ENCODE results near the gene DHRSX.
"Not testable (repeated sequence)": the region's sequence is repeated elsewhere in the genome, so short reads cannot be mapped to it uniquely, and the experiment has no call there.

The DHRSX gene

DNA sequence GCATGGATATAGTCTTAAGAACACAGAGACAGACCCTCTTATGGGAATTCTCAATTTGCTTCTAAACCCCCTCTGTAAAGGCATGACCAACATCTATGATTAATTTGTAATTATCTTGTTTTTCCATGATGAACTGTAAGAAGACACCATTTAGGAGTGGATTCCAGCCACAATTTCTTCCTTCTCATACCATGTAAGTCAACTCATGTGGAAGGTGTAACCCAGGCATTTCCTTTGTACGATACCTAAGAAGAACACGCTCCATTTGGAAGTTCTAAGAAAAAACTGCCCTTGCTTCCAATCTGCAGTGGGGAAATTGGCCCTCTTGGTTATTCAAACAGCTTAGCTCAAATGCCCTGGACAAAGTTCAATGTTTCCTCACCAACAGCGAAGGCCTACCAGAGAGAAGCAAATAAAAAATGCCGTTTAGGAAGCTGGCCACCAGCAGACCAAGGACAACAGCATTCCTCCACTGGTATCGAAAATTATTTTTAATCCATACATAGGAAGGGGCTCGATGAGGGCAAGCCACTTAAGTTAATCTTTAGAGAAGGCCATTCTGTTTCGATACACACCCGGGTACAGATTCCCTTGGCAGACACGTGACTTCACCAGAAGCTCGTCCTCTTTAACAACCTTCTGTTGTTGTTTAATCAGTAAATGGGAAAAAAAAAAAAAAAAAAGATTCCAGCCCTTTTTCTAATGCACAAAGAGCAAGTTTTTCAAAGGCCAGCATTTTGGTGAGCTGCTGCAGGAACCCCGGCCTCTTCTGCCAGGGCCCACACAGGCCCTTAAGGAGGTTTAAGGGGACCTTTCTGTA, 2.6 kb downstream of the DHRSX start:
- no peak for DNase-seq (ENCODE audit: low spot score)

DNA sequence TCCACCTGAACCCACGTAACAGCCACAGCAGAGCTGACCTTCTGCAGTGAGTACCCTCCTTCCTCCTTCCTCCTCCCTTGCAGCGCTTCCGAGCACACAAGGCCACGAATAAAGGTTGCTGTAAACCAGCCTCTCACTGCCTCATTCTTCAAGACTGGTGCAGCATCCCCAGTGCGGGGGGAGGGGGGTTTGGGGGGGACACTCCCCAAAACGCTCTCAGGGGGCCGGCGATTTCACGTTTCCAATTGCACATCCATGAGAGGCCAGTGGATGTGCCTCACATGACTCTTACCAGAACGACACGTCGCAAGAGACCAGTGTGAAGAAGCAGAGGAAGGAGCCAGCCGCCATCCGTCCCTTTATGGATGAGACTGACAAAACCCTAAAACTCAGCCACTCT, 5.2 kb downstream of the DHRSX start:
- DNase-seq (ENCODE audit: low spot score), result no peak

DNA sequence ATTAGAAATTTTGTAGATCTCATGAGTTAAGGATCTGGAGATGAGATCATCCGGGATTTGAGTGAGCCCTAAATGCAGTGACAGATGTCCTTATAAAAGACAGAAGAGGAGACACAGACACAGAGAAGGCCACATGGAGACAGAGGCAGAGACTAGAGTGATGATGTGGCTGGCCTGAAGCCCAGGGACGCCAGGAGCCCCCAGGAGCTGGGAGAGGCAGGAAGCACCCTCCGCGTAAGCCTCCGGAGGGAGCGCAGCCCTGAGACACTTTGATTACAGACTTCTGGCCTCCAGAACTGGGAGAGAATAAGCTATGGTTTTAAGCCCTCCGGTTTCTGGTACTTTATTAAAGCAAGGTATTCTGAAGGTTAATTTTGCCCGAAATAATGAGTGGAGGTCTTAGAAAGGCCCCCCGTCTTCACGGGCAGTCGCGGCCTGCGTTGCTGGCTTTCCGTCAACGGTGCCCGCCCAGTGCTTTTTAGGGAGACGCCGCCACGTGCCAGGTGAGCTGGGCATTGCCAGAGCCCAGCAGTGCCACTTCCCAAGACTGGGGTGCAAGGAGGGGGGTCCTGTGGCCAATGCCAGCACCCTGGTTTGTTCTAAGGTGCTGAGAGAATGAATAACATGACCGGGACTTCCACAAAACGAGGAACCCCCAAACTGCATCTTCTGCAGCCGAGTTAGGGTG, 8.1 kb downstream of the DHRSX start:
- DNase-seq (ENCODE audit: low spot score), result no peak

DNA sequence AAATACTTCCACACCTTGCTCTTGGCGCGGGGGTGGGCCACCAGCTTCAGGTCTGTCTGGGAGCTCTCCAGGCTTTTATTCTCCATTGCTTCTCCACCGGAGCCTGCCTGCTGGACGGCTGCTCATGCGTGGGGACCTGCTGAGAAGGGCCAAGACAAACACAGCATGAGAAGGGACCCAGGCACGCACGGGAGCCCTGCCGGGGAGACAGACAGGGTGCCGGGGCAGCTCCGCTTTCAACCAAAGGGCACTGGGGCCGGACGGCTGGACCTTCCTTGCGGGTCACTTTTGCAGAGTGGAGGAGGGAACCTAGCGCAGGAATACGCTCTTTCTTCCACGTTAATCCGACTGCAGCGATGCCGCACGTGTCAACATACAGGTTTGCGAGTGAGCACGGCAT, 10.1 kb downstream of the DHRSX start:
- DNase-seq (ENCODE audit: low spot score), result no peak

DNA sequence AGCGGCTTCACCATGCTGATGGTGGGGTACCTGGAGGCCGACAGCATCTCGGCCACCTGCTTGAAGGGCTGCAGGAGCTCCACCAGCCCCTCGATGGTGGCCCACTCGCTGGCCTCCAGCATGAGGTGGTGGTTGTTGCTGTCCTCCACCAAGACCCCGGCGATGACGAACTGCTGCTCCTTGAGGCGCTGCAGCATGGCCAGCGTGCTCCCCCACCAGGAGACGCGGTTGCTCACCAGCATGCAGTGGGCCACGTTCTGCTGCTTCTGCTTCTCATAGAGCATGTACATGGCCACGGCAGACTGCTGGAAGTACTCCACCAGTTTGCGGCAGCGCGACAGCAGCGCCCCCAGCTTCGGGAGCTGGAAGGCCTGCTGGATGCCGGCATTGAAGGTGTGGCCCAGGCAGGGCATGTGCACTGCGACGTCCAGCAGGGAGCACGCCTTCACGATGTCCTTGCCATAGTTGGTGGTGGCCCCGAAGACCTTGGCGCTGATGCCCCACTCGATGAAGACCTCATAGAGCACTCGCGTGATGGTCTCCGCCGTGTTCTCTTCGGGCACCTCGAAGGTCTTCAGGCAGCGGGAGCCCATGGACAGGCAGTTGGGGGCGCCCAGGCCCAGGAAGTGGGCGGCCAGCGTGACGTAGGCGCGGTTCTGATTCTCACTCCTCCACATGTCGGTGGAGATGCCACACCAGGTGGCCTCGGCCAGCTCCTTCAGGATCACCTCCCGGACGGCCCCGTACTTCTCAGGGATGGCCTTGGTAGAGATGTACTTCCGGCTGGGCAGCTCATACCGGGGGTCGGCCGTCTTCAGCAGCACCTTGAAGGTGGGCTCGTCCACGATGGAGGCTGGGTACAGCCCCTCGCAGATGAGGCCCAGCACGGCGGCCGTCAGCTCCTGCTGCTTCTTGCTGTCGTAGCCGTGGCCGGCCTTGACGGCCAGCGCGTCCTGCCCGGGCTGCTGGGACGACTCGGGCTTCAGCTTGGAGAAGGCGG, 11.0 kb downstream of the DHRSX start:
- DNase-seq (ENCODE audit: low spot score), result no peak

DNA sequence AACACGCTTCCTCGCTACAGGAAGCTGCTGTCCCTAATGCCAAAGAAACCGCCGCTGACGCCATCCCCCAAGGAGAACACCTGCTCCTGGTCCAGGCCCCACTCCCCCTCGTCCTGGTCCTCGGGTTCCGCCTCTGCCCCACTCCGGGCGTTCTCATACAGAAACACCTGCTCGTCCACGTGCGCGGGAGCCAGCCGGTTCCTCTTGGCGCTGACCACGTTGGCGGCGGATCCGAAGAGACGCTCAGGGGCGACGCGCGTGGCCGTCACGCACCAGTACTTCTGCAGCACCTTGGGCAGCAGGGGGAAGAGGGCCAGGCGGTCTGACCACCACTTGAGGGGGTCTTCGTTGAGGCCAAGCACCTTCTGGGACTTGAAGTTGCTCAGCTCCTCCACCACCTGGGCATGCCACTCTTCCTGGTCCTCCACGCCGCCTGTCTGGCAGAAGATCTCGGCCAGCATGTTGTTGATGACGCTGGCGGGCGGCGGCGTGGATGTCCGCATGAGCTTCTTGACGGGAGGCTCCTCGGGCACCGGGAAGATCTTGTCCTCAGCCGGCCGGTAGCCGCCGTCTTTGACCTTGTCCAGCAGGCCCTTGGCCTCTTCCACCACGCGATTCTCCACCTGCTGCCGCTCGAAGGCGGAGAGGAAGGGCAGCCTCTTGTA, 12.0 kb downstream of the DHRSX start:
- no peak for DNase-seq (ENCODE audit: low spot score)

DNA sequence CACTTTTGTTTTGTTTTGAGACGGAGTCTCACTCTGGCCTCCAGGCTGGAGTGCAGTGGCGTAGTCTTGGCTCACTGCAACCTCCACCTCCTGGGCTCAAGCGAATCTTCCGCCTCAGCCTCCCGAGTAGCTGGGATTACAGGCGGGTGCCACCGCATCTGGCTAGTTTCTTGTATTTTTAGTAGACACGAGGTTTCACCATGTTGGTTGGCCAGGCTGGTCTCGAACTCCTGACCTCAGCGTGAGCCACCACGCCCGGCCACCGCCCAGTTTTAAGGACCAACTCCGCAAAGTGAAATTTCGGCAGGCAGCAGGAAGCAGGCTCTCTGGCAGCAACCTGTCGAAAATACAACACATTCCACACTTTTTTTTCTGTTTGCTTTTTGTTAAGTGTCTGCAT, 13.4 kb downstream of the DHRSX start:
- no peak for DNase-seq (ENCODE audit: low spot score)

DNA sequence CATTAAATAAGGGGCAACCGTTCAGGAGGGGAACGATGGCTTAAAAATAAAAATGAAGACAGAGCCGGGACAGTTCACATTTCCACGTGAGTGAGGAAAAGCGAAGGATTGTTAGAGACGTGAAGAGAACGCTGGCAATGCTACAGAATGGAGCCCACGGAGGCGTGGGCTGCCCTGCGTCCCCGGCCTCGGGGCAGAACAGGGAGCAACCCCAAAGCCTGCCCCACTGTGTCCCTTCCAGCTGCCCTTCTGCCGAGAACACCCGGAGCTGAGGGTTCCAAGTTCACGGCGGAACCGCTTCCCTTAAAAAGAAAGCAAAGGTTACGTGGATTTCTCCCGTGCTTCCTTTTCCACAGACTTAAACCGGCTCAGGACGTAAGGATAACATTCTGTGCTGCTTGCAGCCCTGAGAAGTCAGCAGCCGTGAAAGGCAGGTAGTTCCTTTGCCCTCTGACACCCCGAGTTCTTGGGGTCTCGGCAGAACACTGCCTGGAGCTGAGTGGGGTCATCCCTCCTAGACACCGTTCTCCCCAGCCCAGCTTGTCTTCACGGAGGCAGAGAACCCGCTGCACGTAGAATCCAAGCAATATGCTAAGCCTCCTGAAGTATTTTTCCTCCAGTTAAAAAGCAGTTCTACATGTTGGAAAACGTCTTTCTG, 14.2 kb downstream of the DHRSX start:
- DNase-seq (ENCODE audit: low spot score), result no peak

DNA sequence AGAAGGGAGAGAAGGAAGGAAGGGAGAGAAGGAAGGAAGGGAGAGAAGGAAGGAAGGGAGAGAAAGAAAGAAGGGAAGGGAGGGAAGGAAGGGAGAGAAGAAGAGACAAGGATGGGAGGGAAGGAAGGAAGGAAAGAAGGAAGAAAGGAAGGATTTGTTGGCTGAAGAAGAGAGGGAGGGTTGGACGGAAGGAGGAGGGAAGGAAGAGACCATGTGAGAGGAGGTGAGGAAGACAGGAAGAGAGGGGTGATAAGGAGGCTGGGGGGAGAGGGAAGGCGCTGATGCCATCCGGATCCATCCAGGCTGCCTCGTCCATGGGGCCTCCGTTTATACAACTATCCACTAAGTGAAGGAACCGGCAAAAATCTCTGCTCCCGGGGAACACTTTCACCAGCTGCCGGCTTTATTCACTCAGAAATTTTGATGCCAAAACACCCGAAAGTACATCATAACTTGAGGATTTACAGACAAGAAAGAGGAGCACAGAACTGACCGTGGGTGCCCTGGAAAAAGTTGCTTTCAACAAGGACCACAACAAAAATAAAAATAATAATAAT, 14.9 kb downstream of the DHRSX start:
- no peak for DNase-seq (ENCODE audit: low spot score)

DNA sequence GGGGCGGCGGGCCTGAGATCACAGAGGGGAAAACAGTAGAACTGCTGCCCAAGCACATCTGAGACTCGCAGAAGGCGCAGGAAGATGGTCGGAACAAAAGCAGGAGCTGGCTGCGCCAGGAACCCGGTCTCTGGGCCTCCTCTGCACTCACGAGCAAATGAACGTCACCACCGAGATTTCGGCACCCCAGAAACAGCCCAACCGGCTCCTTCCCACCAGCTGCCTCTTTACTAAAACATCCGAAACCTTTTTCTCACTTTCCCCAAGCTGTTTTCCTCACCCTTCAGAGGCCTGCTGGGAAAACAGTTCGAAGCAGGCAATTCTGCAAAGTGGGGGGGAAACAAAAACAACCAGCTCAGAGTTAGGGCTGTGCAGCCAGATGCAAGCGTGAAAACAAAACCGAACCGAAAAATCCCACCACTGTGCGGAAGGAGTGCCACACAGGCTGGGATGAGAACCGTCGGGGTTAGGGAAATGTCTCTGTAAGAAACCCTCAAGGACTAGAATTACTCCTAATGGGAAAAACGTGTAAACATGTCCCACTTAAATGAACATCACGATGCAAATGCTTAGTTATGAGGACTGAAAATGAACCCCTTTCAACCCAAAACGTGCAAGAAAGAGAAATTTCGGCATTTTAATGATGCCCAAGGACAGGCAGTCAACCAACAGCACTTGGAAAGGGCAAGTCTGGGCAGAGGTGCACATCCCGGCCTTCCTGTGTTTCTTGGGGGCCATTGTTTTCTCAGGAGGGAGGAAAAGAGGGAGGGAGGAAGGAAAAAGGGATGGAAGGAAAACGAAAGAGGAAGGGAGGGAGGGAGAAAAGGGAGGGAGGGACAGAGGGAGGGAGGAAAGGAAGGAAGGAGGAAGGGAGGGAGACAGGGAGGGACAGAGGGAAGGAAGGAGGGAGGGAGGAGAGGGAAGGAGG, 15.8 kb downstream of the DHRSX start:
- no peak for DNase-seq (ENCODE audit: low spot score)

DNA sequence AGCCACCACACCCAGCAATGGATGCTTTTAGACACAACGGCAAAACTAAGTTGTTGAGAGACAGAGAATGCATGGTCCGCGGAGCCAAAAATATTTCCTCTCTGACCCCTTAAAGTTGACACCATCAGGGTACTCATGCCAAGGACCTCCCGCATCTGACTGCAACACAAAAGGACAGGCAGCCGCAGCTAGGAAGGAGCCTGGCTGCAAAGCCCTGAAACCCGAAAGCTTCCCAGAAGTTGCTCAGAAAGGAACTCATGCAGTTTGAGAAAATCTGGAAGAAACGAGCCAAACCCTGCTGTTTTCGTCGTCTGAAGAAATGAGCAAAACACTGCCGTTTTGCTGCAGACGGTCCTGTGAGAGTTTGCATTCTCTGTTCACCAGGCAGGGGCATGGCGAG, 16.5 kb downstream of the DHRSX start:
- DNase-seq (ENCODE audit: low spot score), result no peak

DNA sequence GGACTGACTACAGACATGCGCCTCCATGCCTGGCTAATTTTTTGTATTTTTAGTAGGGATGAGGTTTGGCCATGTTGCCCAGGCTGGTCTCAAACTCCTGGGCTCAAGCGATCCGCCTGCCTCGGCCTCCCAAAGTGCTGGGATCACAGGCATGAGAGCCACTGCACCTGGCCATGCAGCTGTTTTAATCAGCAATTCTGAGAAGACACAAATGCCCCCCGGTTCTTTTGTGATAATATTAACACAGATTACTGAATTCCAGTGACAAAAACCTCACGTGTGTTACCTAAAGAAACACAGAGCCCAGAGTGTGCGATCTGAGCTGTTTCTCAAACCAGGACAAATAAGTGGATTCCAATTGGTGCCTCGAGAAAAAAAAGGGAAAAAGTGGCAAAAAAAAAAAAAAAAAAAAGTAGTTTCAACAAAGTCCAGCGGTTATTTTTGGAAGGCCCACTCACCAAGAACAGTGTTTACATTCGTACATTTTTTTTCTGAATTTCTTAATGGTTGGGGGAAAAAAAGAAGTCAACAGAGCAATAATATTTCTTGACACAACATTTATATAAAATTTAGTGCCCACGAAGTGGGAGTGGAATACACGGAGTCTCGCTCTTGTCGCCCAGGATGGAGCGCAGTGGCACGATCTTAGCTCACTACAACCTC, 17.2 kb downstream of the DHRSX start:
- no peak for DNase-seq (ENCODE audit: low spot score)

DNA sequence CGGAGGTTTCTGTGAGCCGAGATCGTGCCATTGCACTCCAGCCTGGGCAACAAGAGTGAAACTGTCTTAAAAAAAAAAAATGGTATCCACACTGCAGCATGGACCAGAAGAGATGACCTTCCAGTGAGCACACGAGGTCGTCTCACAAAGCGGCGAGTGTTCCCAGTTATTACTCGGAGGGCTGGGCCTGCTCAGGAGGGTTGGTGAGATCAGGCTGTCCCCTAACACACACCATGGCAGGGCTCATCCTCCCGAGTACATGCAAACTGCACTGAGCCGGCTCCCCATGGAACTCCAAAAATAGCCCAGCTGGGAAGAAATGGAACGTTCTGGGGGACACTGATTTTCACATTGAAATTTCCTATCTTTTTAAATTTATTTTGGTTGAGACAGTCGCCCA, 19.2 kb downstream of the DHRSX start:
- DNase-seq (ENCODE audit: low spot score), result not testable (repeated sequence)

DNA sequence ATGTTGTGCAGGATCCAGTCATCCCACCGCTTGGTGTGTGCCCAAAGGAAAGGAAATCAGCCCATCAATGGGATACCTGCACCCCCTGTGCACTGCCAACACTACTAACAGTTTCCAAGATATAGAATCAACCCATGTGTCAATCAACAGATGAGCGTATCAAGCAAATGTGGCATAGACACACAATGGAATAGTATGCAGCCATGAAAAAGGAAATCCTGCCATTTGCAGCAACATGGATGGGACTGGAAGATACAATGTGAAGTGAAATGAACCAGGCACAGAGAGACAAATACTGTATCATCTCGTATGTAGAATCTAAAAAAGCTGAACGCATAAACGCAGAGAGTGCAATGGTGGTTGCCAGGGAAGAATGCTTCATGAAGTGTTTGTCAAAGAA, 20.8 kb downstream of the DHRSX start:
- not testable (repeated sequence) for DNase-seq (ENCODE audit: low spot score)

DNA sequence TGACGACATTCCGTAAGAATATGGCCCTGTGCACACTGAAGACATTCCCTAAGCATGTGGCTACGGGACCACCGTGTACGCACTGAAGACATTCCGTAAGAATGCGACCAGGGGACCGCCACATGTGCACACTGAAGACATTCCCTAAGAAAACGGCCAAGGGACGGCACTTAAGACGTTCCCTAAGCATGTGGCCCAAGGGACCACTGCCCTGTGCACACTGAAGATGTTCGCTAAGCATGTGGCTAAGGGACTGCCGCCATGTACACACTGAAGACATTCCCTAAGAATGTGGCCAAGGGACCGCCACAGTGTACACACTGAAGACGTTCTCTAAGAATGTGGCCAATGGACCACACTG, 21.4 kb downstream of the DHRSX start:
- DNase-seq (ENCODE audit: low spot score), result no peak

DNA sequence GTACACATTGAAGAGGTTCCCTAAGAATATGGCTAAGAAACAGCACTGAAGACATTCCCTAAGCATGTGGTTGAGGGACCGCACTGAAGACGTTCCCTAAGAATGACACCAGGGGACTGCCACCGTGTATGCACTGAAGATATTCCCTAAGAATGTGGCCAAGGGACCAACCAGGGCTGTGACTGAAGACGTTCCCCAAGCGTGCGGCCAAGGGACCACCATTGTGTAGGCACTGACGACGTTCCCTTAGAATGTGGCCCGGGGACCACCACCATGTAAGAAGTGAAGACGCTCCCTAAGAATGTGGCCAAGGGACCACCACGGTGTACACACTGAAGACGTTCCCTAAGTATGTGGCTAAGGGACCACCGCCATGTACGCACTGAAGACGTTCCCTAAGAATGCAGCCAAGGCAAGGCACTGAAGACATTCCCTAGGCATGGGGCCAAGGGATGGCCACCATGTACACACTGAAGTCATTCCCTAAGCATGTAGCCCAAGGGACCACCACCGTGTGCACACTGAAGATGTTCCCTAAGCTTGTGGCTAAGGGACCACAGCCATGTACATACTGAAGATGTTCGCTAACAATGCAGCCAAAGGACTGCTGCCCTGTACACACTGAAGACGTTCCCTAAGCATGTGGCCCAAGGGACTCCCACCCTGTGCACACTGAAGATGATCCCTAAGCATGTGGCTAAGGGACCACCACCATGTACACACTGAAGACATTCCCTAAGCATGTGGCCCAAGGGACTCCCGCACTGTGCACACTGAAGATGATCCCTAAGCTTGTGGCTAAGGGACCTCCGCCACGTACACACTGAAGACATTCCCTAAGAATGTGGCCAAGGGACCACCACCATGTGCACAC, 22.0 kb downstream of the DHRSX start:
- no peak for DNase-seq (ENCODE audit: low spot score)

DNA sequence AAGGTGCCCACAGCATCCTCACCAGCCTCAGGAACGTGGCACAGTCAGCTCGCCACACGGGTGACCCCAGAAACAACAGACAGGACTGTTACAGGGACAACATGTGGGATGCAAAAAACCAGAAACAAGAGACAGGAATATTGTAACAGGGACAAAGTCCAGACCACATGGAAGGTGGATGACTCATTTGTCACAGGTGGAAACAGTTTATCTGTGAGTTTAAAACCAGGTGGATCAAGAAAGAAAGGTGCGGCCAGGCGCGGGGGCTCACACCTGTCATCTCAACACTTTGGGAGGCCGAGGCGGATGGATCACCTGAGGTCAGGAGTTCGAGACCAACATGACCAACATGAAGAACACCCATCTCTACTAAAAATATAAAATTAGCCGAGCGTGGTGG, 23.5 kb downstream of the DHRSX start:
- not testable (repeated sequence) for DNase-seq (ENCODE audit: low spot score)

DNA sequence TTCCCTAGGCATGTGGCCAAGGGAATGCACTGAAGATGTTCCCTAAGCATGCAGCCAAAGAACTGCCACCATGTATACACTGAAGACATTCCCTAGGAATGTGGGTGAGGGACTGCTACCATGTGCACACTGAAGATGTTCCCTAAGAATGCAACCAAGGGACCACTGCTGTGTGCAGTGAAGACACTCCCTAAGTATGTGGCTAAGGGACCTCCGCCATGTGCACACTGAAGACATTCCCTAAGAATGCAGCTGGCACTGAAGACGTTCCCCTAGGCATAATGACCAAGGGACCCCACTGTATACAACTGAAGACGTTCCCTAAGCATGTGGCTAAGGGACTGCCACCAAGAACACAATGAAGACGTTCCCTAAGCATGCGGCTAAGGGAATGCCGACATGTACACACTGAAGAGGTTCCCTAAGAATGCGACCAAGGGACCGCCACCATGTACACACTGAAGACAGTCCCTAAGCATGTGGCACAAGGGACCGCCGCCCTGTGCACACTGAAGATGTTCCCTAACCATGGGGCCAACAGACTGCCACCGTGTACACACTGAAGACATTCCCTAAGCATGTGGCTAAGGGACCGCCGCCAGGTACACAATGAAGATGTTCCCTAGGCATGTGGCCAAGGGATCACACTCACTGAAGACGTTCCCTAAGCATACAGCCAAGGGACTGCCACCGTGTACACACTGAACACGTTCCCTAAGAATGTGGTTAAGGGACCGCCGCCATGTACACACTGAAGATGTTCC, 25.6 kb downstream of the DHRSX start:
- DNase-seq (ENCODE audit: low spot score), result no peak
